DOHH2 (cell line): ENCODE measurements around the gene YWHAH.

ENCODE experiments used
- H3F3A ChIP-seq: fragments of 200-600 bp; sonication (generic), shearing (Covaris generic); 2 replicates; pipeline ENCODE4 v1.6.0; 2016; ENCODE audit warnings: antibody characterized with exemption, mild to moderate bottlenecking; ENCODE audit not compliant: control insufficient read depth, insufficient read depth
- H3K27ac ChIP-seq: fragments of 200-600 bp; sonication (generic); 2 replicates; pipeline ENCODE4 v1.5.1; 2014; ENCODE audit warnings: low read depth, mild to moderate bottlenecking, low read length, moderate library complexity
- H3K27me3 ChIP-seq: fragments of 200-600 bp; sonication (generic); 2 replicates; pipeline ENCODE4 v1.6.1; 2014; ENCODE audit warnings: mild to moderate bottlenecking, low read length, mixed read lengths; ENCODE audit not compliant: control insufficient read depth
- H3K36me3 ChIP-seq: fragments of 200-600 bp; sonication (generic); 2 replicates; pipeline ENCODE4 v1.6.1; 2014; ENCODE audit warnings: mild to moderate bottlenecking, low read length, moderate library complexity, mixed read lengths; ENCODE audit not compliant: control insufficient read depth
- H3K4me1 ChIP-seq: fragments of 200-600 bp; sonication (generic); 2 replicates; pipeline ENCODE4 v1.6.1; 2014; ENCODE audit warnings: mild to moderate bottlenecking, low read length, mixed read lengths; ENCODE audit not compliant: control insufficient read depth
- H3K4me2 ChIP-seq: fragments of 200-600 bp; sonication (generic); 2 replicates; pipeline ENCODE4 v1.6.0; 2014; ENCODE audit warnings: mild to moderate bottlenecking, low read length, moderate library complexity
- H3K4me3 ChIP-seq: fragments of 200-600 bp; sonication (generic); 2 replicates; pipeline ENCODE4 v1.5.1; 2014; ENCODE audit warnings: mild to moderate bottlenecking, low read length, mixed read lengths
- H3K79me2 ChIP-seq: fragments of 200-600 bp; sonication (generic); 2 replicates; pipeline ENCODE4 v1.6.1; 2014; ENCODE audit warnings: mild to moderate bottlenecking, low read length, mixed read lengths; ENCODE audit not compliant: control insufficient read depth
- H3K9me2 ChIP-seq: fragments of 200-600 bp; sonication (generic); replicated peaks from 2 replicates; pipeline ENCODE4 v1.6.1; 2014; ENCODE audit warnings: mild to moderate bottlenecking, low read length, mixed read lengths; ENCODE audit not compliant: control insufficient read depth
- H3K9me3 ChIP-seq: fragments of 200-600 bp; sonication (generic); 2 replicates; pipeline ENCODE4 v1.6.1; 2014; ENCODE audit warnings: antibody characterized with exemption, low read length, mixed read lengths; ENCODE audit not compliant: control insufficient read depth, insufficient read depth
- H4K20me1 ChIP-seq: fragments of 200-600 bp; sonication (generic); 2 replicates; pipeline ENCODE4 v1.6.0; 2014; ENCODE audit warnings: low read depth, mild to moderate bottlenecking, antibody characterized with exemption, low read length, moderate library complexity; ENCODE audit not compliant: control insufficient read depth, insufficient read depth
- CTCF ChIP-seq: fragments of 200-600 bp; sonication (generic); IDR thresholded peaks from one replicate; pipeline ENCODE4 v1.5.1; 2014; ENCODE audit warnings: antibody characterized with exemption, mild to moderate bottlenecking, low read depth, low read length; ENCODE audit not compliant: poor library complexity, severe bottlenecking
- EZH2phosphoT487 ChIP-seq: fragments of 200-600 bp; sonication (generic); IDR thresholded peaks from 2 replicates; pipeline ENCODE4 v1.6.1; 2017; ENCODE audit warnings: borderline replicate concordance, mild to moderate bottlenecking, antibody characterized with exemption, low read length, moderate library complexity, mixed read lengths

The YWHAH gene

DNA sequence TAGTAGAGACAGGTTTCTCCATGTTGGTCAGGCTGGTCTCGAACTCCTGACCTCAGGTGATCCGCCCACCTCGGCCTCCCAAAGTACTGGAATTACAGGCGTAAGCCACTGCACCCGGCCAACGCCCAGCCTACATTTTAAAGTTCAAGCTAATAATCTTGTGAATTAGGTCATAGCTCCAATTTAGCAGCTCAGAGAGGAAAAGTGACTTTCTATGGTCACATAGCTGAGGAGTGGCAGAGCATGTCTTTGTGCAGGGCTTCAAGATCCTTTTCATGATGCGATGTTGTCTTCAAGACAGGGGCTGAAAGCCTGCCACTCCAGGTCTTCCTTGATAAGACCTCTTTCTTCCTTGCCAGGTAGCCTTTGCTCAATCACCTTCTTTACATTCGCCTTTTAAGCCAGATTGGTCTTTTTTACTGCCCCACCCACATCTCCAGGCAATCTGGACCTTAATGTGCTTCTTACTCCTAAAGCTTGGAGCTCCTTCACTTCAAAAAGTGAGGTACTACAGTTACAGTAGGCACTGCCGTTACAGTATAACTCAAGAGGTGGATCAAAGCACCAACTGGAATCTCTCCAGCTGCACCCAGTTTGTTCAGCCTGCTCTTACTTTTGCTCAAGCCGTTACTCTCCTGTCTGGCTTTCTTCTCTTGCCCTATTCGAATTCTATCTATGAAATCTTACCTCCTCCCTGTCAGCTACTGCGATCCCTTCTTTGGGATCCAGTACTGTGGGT, 18.2 kb downstream of the YWHAH start:
- H3K9me3 ChIP-seq: no peaks in the 10 kb centered on the region
- no peaks in the 10 kb centered on the region for H3K79me2 ChIP-seq
- TF ChIP-seq EZH2phosphoT487 (no peak), CTCF (no peak)
- H3F3A ChIP-seq: peaks cover 10% of the 10 kb centered on the region
- H3K4me2 ChIP-seq: no peak overlapping the region
- H4K20me1 ChIP-seq: no peaks in the 10 kb centered on the region
- no peaks in the 10 kb centered on the region for H3K27me3 ChIP-seq
- no peaks in the 10 kb centered on the region for H3K9me2 ChIP-seq
- peaks cover 4% of the 10 kb centered on the region for H3K36me3 ChIP-seq
- H3K27ac ChIP-seq: no peak overlapping the region
- no peak overlapping the region for H3K4me3 ChIP-seq
- H3K4me1 ChIP-seq: peaks cover 6% of the 10 kb centered on the region

DNA sequence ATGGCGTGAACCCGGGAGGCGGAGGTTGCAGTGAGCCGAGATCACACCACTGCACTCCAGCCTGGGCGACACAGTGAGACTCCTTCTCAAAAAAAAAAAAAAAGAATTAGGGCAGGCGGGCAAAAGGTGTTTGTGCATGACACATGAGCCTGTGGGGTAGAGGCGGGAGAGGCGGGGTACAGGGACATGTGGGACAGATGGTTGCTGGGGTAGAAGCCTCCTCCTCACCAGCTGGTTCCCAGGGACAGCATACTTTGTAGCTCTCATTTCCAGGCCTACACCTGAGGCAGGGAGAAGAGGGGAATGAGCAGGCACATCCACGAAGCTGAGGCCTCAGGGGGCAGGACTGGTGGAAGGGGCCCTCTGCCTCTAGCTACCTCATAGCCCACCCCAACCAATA, 23.7 kb downstream of the YWHAH start:
- Histone ChIP-seq H3K27ac (no peak overlapping the region), H4K20me1 (no peaks in the 10 kb centered on the region), H3K79me2 (no peaks in the 10 kb centered on the region), H3K9me2 (no peaks in the 10 kb centered on the region), H3K4me1 (peaks cover 30% of the 10 kb centered on the region), H3K36me3 (no peaks in the 10 kb centered on the region), H3K9me3 (no peaks in the 10 kb centered on the region), H3K27me3 (peaks cover 3% of the 10 kb centered on the region; the same call in 1 of the 2 replicates), H3K4me2 (no peak overlapping the region), H3K4me3 (no peak overlapping the region), H3F3A (peaks cover 7% of the 10 kb centered on the region)
- TF ChIP-seq CTCF (no peak), EZH2phosphoT487 (no peak)

DNA sequence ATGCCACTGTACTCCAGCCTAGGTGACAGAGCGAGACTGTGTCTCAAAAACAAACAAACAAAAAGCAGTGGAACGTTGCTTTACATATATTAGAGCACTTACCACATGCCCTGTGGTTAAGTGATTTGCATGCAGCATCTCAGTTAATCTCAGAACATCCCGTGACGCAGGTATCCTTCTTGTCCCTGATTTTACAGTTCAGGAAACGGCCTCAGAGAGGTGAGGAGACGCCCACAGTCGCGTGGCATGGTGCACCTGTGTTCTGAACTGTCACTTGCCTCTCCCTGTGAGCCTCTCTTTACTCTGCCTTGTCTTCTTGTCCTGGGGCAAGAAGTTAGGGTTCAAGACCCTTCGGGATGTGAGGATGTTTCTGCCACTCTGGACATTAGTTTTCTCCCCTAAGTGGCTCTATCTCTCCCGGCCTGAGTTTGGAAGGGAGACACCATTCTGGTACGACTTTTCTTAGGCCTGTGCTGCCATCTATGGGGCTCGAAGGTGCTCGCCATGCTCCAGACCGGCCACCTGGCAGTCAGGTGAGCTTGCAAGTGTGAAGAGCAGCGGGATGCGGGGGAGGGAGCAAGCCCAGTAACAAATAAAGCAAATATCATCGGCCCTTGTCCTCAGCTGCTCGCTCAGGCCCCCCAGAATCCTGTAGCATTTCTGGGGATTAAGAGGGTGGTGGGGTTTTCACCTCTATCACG, 25.6 kb downstream of the YWHAH start:
- Histone ChIP-seq H3F3A (peaks cover 7% of the 10 kb centered on the region), H3K4me3 (peak overlapping the region; percentile 63), H3K4me1 (peaks cover 24% of the 10 kb centered on the region), H4K20me1 (no peaks in the 10 kb centered on the region), H3K27me3 (peaks cover 3% of the 10 kb centered on the region; the same call in 1 of the 2 replicates), H3K27ac (peak overlapping the region; percentile 6; the same call in 1 of the 2 replicates), H3K4me2 (peak overlapping the region; percentile 68), H3K79me2 (no peaks in the 10 kb centered on the region), H3K9me3 (no peaks in the 10 kb centered on the region), H3K9me2 (no peaks in the 10 kb centered on the region), H3K36me3 (no peaks in the 10 kb centered on the region)
- TF ChIP-seq EZH2phosphoT487 (no peak), CTCF (peak; percentile 63)
